COLO829 (cell line): ENCODE results near the gene ANTXR1.

Experiments
- DNase-seq: peaks from one replicate; pipeline ENCODE4 v3.0.0; 2012; ENCODE audit warnings: low spot score

Gene ANTXR1

GRCh38 chr2:69013142-69013839 is at the start of gene ANTXR1:
TSS of gene ANTXR1 (plus strand) at chr2:69013179. CDS start at chr2:69013500, 321 bp downstream.
- no peak for DNase-seq

- DNase-seq: no peak
Measured at GRCh38 chr2:68964282-68964681, 48.7 kb upstream of the ANTXR1 start.

GRCh38 chr2:68968221-68968620 is 44.8 kb upstream of the ANTXR1 start:
- DNase-seq: no peak

GRCh38 chr2:68969736-68970490 is 43.1 kb upstream of the ANTXR1 start:
- no peak for DNase-seq

- no peak for DNase-seq
Measured at GRCh38 chr2:68970566-68971265, 42.3 kb upstream of the ANTXR1 start.

- no peak for DNase-seq
Measured at GRCh38 chr2:68971591-68972231, 41.3 kb upstream of the ANTXR1 start.

- no peak for DNase-seq
Measured at GRCh38 chr2:68974251-68974650, 38.7 kb upstream of the ANTXR1 start, which contains the start of gene GKN1. TSS of gene GKN1 (plus strand) at chr2:68974636. CDS start at chr2:68974678, 42 bp downstream.

- DNase-seq: no peak
Measured at GRCh38 chr2:68974946-68975665, 37.9 kb upstream of the ANTXR1 start.

GRCh38 chr2:68975844-68976243 is 37.1 kb upstream of the ANTXR1 start:
- DNase-seq: no peak

- DNase-seq: no peak
Measured at GRCh38 chr2:68977453-68977852, 35.5 kb upstream of the ANTXR1 start.

- no peak for DNase-seq
Measured at GRCh38 chr2:68978098-68978497, 34.9 kb upstream of the ANTXR1 start.

- no peak for DNase-seq
Measured at GRCh38 chr2:68980956-68981355, 32.0 kb upstream of the ANTXR1 start.

GRCh38 chr2:68987021-68987503 is 25.9 kb upstream of the ANTXR1 start:
- no peak for DNase-seq

GRCh38 chr2:68989035-68989434 is 23.9 kb upstream of the ANTXR1 start:
- no peak for DNase-seq

- no peak for DNase-seq
Measured at GRCh38 chr2:68992341-68992740, 20.6 kb upstream of the ANTXR1 start.

- DNase-seq: no peak
Measured at GRCh38 chr2:68992933-68993332, 20.0 kb upstream of the ANTXR1 start.

- DNase-seq: peak; percentile 94
Measured at GRCh38 chr2:68993660-68994059, 19.3 kb upstream of the ANTXR1 start.

- no peak for DNase-seq
Measured at GRCh38 chr2:68994864-68995263, 18.1 kb upstream of the ANTXR1 start.

- no peak for DNase-seq
Measured at GRCh38 chr2:68995916-68996315, 17.1 kb upstream of the ANTXR1 start.

- no peak for DNase-seq
Measured at GRCh38 chr2:68997401-68997800, 15.6 kb upstream of the ANTXR1 start.

- no peak for DNase-seq
Measured at GRCh38 chr2:69001879-69002278, 11.1 kb upstream of the ANTXR1 start.

GRCh38 chr2:69003731-69004130 is 9.2 kb upstream of the ANTXR1 start:
- DNase-seq: no peak
